Hematopoietic multipotent progenitor cell treated with erythropoietin and hydrocortisone succinate and interleukin-3 and kit ligand, for 8 days (in vitro differentiated cells): ENCODE results near the gene FLYWCH1.
"Not testable (repeated sequence)": the region's sequence is repeated elsewhere in the genome, so short reads cannot be mapped to it uniquely, and the experiment has no call there.

ENCODE experiments used
- DNase-seq: peaks from one replicate; pipeline ENCODE4 v3.0.0-alpha.2; 2015

FLYWCH1 gene

GRCh38 chr16:2928151-2928550 is 16.4 kb downstream of the FLYWCH1 start:
- not testable (repeated sequence) for DNase-seq

GRCh38 chr16:2928796-2929195 is 17.1 kb downstream of the FLYWCH1 start:
- DNase-seq, result no peak

GRCh38 chr16:2929693-2930092 is 18.0 kb downstream of the FLYWCH1 start:
- no peak for DNase-seq

- no peak for DNase-seq
Observed at GRCh38 chr16:2930236-2930635, 18.5 kb downstream of the FLYWCH1 start.

- DNase-seq, result not testable (repeated sequence)
Observed at GRCh38 chr16:2931231-2931914, 19.6 kb downstream of the FLYWCH1 start.

- DNase-seq, result no peak
Observed at GRCh38 chr16:2933136-2933535, 21.4 kb downstream of the FLYWCH1 start.

GRCh38 chr16:2933701-2934100 is 22.0 kb downstream of the FLYWCH1 start:
- DNase-seq, result no peak

GRCh38 chr16:2934450-2934849 is 22.7 kb downstream of the FLYWCH1 start:
- no peak for DNase-seq

GRCh38 chr16:2936436-2937011 is 24.8 kb downstream of the FLYWCH1 start:
- no peak for DNase-seq

GRCh38 chr16:2937170-2937569 is 25.4 kb downstream of the FLYWCH1 start:
- DNase-seq, result no peak

GRCh38 chr16:2938206-2938605 is 26.5 kb downstream of the FLYWCH1 start:
- DNase-seq, result no peak

GRCh38 chr16:2939968-2940367 is 28.2 kb downstream of the FLYWCH1 start:
- no peak for DNase-seq

GRCh38 chr16:2942045-2942444 is 30.3 kb downstream of the FLYWCH1 start:
- DNase-seq, result no peak

- DNase-seq, result not testable (repeated sequence)
Observed at GRCh38 chr16:2943716-2944115, 32.0 kb downstream of the FLYWCH1 start.

GRCh38 chr16:2946649-2947048 is 34.9 kb downstream of the FLYWCH1 start:
- DNase-seq, result no peak

- no peak for DNase-seq
Observed at GRCh38 chr16:2948807-2949704, 37.3 kb downstream of the FLYWCH1 start.

GRCh38 chr16:2949705-2950352 is 38.1 kb downstream of the FLYWCH1 start:
- DNase-seq, result no peak

GRCh38 chr16:2950353-2950724 is 38.6 kb downstream of the FLYWCH1 start:
- no peak for DNase-seq

- no peak for DNase-seq
Observed at GRCh38 chr16:2950773-2951172, 39.0 kb downstream of the FLYWCH1 start.

- no peak for DNase-seq
Observed at GRCh38 chr16:2952679-2953078, 40.9 kb downstream of the FLYWCH1 start.

- no peak for DNase-seq
Observed at GRCh38 chr16:2953706-2954627, 42.2 kb downstream of the FLYWCH1 start.
